ENCODE measurements around the gene INTS12. TPM values are rescaled to one million over a fixed set of nuclear protein-coding genes. Genes with fewer than 3 reads are reported as not detected.

The INTS12 gene
- total and polyA plus RNA-seq, 2 of the 8 experiments (the other 6 are each of a cell fraction or from before 2014, with no cell fraction given), result 12.3 to 14.1 TPM

DNA sequence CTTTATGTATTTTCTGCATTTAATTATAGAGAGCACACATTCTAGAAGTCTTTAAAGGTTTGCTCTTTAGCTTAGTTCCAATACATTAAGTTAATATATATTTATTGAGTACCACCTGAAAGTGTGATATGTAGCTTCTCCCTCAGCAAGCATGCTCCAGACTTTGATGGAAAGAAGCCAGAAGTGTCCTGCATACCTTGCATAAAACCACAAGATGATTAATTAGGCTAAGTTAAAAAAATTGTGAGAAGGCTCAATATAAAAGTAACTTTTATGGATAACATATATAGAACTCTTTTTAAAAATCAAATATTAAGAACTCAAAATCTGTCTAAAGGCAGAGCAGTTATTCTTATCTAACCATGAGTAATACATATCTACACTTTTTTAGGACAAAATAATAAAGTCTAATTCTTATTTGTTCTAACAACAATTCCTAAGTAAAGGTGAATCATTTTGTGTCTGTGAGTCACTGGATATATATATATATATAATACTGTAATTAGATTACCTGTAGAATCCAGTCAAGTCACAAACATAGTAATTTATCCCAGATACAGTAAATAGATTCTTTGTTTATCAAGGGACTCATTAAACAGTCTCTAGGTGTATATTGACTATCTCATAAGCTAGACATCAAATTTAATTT, 51.2 kb downstream of the INTS12 start (continued):
- TF ChIP-seq, protein P1, sequence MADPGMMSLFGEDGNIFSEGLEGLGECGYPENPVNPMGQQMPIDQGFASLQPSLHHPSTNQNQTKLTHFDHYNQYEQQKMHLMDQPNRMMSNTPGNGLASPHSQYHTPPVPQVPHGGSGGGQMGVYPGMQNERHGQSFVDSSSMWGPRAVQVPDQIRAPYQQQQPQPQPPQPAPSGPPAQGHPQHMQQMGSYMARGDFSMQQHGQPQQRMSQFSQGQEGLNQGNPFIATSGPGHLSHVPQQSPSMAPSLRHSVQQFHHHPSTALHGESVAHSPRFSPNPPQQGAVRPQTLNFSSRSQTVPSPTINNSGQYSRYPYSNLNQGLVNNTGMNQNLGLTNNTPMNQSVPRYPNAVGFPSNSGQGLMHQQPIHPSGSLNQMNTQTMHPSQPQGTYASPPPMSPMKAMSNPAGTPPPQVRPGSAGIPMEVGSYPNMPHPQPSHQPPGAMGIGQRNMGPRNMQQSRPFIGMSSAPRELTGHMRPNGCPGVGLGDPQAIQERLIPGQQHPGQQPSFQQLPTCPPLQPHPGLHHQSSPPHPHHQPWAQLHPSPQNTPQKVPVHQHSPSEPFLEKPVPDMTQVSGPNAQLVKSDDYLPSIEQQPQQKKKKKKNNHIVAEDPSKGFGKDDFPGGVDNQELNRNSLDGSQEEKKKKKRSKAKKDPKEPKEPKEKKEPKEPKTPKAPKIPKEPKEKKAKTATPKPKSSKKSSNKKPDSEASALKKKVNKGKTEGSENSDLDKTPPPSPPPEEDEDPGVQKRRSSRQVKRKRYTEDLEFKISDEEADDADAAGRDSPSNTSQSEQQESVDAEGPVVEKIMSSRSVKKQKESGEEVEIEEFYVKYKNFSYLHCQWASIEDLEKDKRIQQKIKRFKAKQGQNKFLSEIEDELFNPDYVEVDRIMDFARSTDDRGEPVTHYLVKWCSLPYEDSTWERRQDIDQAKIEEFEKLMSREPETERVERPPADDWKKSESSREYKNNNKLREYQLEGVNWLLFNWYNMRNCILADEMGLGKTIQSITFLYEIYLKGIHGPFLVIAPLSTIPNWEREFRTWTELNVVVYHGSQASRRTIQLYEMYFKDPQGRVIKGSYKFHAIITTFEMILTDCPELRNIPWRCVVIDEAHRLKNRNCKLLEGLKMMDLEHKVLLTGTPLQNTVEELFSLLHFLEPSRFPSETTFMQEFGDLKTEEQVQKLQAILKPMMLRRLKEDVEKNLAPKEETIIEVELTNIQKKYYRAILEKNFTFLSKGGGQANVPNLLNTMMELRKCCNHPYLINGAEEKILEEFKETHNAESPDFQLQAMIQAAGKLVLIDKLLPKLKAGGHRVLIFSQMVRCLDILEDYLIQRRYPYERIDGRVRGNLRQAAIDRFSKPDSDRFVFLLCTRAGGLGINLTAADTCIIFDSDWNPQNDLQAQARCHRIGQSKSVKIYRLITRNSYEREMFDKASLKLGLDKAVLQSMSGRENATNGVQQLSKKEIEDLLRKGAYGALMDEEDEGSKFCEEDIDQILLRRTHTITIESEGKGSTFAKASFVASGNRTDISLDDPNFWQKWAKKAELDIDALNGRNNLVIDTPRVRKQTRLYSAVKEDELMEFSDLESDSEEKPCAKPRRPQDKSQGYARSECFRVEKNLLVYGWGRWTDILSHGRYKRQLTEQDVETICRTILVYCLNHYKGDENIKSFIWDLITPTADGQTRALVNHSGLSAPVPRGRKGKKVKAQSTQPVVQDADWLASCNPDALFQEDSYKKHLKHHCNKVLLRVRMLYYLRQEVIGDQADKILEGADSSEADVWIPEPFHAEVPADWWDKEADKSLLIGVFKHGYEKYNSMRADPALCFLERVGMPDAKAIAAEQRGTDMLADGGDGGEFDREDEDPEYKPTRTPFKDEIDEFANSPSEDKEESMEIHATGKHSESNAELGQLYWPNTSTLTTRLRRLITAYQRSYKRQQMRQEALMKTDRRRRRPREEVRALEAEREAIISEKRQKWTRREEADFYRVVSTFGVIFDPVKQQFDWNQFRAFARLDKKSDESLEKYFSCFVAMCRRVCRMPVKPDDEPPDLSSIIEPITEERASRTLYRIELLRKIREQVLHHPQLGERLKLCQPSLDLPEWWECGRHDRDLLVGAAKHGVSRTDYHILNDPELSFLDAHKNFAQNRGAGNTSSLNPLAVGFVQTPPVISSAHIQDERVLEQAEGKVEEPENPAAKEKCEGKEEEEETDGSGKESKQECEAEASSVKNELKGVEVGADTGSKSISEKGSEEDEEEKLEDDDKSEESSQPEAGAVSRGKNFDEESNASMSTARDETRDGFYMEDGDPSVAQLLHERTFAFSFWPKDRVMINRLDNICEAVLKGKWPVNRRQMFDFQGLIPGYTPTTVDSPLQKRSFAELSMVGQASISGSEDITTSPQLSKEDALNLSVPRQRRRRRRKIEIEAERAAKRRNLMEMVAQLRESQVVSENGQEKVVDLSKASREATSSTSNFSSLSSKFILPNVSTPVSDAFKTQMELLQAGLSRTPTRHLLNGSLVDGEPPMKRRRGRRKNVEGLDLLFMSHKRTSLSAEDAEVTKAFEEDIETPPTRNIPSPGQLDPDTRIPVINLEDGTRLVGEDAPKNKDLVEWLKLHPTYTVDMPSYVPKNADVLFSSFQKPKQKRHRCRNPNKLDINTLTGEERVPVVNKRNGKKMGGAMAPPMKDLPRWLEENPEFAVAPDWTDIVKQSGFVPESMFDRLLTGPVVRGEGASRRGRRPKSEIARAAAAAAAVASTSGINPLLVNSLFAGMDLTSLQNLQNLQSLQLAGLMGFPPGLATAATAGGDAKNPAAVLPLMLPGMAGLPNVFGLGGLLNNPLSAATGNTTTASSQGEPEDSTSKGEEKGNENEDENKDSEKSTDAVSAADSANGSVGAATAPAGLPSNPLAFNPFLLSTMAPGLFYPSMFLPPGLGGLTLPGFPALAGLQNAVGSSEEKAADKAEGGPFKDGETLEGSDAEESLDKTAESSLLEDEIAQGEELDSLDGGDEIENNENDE (IDR thresholded peaks at IDR 0.05; ENCODE audit: insufficient replicate concordance, low read length), result no peak
- TF ChIP-seq GABPA (IDR thresholded peaks at IDR 0.05; ENCODE audit: borderline replicate concordance, insufficient read depth, low read length) (no peak), TBP (IDR thresholded peaks at IDR 0.05; ENCODE audit: low read depth, low read length) (no peak), TAF7 (optimal IDR thresholded peaks at IDR 0.05; ENCODE audit: borderline replicate concordance, low read depth, low read length) (no peak), NANOG (IDR thresholded peaks at IDR 0.05; ENCODE audit: insufficient read depth, low read depth, low read length, poor library complexity, severe bottlenecking) (no peak)
